HG02943 (cell line): ENCODE results near the gene ATF6.

Experiments
- ATAC-seq: cut with Tn5 transposase; IDR thresholded peaks from one replicate; pipeline ENCODE4 v1.9.1; 2021; ENCODE audit warnings: mild to moderate bottlenecking, low read depth, moderate library complexity; ENCODE audit not compliant: unreplicated experiment

ATF6 gene

GRCh38 chr1:161766102-161766981 is at the start of gene ATF6:
Gene ATF6, plus strand, starts transcription at chr1:161766320. Its CDS starts 41 bp downstream, at chr1:161766361.
- no peak for ATAC-seq

- ATAC-seq = no peak
Observed at GRCh38 chr1:161718559-161719324, 47.4 kb upstream of the ATF6 start.

- ATAC-seq = no peak
Observed at GRCh38 chr1:161719325-161719611, 46.9 kb upstream of the ATF6 start.

- no peak for ATAC-seq
Observed at GRCh38 chr1:161720422-161720821, 45.7 kb upstream of the ATF6 start.

GRCh38 chr1:161720956-161721737 is 45.0 kb upstream of the ATF6 start, which contains the start of gene FCRLB:
Gene FCRLB, plus strand, starts transcription at chr1:161721544. Its CDS starts 1,129 bp downstream, at chr1:161722673.
- ATAC-seq = no peak

- no peak for ATAC-seq
Observed at GRCh38 chr1:161721738-161722343, 44.3 kb upstream of the ATF6 start.

GRCh38 chr1:161722406-161722805 is 43.7 kb upstream of the ATF6 start:
- ATAC-seq = no peak

GRCh38 chr1:161723459-161724141 is 42.5 kb upstream of the ATF6 start:
- no peak for ATAC-seq

- ATAC-seq = peak; percentile 11
Observed at GRCh38 chr1:161725258-161725907, 40.7 kb upstream of the ATF6 start.

GRCh38 chr1:161725908-161726472 is 40.1 kb upstream of the ATF6 start:
- peak; percentile 28 for ATAC-seq

- ATAC-seq = peak; percentile 47
Observed at GRCh38 chr1:161726473-161727255, 39.5 kb upstream of the ATF6 start.

- no peak for ATAC-seq
Observed at GRCh38 chr1:161727256-161727924, 38.7 kb upstream of the ATF6 start.

GRCh38 chr1:161728376-161729226 is 37.5 kb upstream of the ATF6 start:
- ATAC-seq = no peak

GRCh38 chr1:161730050-161730564 is 36.0 kb upstream of the ATF6 start:
- ATAC-seq = no peak

- ATAC-seq = no peak
Observed at GRCh38 chr1:161731241-161731640, 34.9 kb upstream of the ATF6 start.

GRCh38 chr1:161731981-161732718 is 34.0 kb upstream of the ATF6 start:
- ATAC-seq = no peak
